Endothelial cell of umbilical vein (primary cell): ENCODE data around the gene S100A3. TPM values are rescaled to one million over a fixed set of nuclear protein-coding genes. Genes with fewer than 3 reads are reported as not detected.

Source experiments
- BruUV-seq: library from RNA; stranded (reverse); fragments of 400-500 nt; replicated peaks from 2 replicates; lab custom pipeline; 2021; lab: Mats Ljungman, UMichigan
- CTCF ChIA-PET: fragments of 300-600, 350-600 bp; sonication (Branson Sonifier 250); formaldehyde crosslinking; loops from one replicate; lab custom pipeline; 2021; ENCODE audit warnings: antibody characterized with exemption, inconsistent platforms; lab: Charles Lee
- POLR2A ChIA-PET: fragments of 300-600, 350-600 bp; sonication (Branson Sonifier 250); formaldehyde crosslinking; loops from one replicate; lab custom pipeline; 2021; ENCODE audit warnings: antibody characterized with exemption, inconsistent platforms; lab: Charles Lee
- DNase-seq: peaks from one replicate; pipeline ENCODE4 v3.0.0-alpha.2; 2011; ENCODE audit warnings: low read depth, low spot score
- FAIRE-seq: peaks from 2 replicates; lab custom pipeline; 2011; peaks lifted over from hg19 to GRCh38; lab: Jason Lieb, UNC
- H2AFZ ChIP-seq: 2 replicates; pipeline ENCODE4 v1.6.0; 2012; ENCODE audit warnings: low read depth, low read length, control low read depth, inconsistent platforms
- H3K27ac ChIP-seq: 2 replicates; pipeline ENCODE4 v1.5.1; 2011; ENCODE audit warnings: low read depth, mild to moderate bottlenecking, control low read depth, low read length, moderate library complexity; ENCODE audit not compliant: insufficient read depth
- H3K27me3 ChIP-seq, 2 experiments: 2 replicates each; pipeline versions ENCODE4 v1.6.0 to v1.6.1; 2011; ENCODE audit warnings: low read length in 2 of 2, mixed read lengths in 1 of 2; ENCODE audit not compliant: control insufficient read depth in 2 of 2, insufficient read depth in 2 of 2
- H3K36me3 ChIP-seq, 2 experiments: 2 replicates in 1 of 2; 3 replicates in 1 of 2; pipeline ENCODE4 v1.5.1; 2011; ENCODE audit warnings: low read length in 2 of 2, mild to moderate bottlenecking in 1 of 2, moderate library complexity in 1 of 2; ENCODE audit not compliant: control insufficient read depth in 2 of 2, insufficient read depth in 2 of 2; ENCODE audit errors: extremely low read depth in 1 of 2
- H3K4me1 ChIP-seq: 3 replicates; pipeline ENCODE4 v1.5.1; 2011; ENCODE audit warnings: mild to moderate bottlenecking, low read length; ENCODE audit not compliant: control insufficient read depth, insufficient read depth; ENCODE audit errors: extremely low read depth
- H3K4me2 ChIP-seq: 2 replicates; pipeline ENCODE4 v1.6.1; 2011; ENCODE audit warnings: low read length, control low read depth, mixed read lengths; ENCODE audit not compliant: insufficient read depth
- H3K4me3 ChIP-seq, 3 experiments: fragments of 200-600 bp in 1 of 3; sonication (generic), shearing (Covaris generic) in 1 of 3; replicated peaks in 1 of 3; 2 replicates each; pipeline ENCODE4 v1.5.1; 2011 to 2016; ENCODE audit warnings: control low read depth in 3 of 3, low read length in 3 of 3, mild to moderate bottlenecking in 2 of 3, inconsistent platforms in 1 of 3, low read depth in 1 of 3, moderate library complexity in 1 of 3; ENCODE audit not compliant: insufficient read depth in 1 of 3
- H3K79me2 ChIP-seq: 2 replicates; pipeline ENCODE4 v1.6.0; 2012; ENCODE audit warnings: low read length, inconsistent platforms; ENCODE audit not compliant: control insufficient read depth, insufficient read depth
- H3K9ac ChIP-seq: replicated peaks from 2 replicates; pipeline ENCODE3; 2011; ENCODE audit warnings: low read length, control low read depth; ENCODE audit not compliant: insufficient read depth; ENCODE audit errors: extremely low read depth
- H3K9me1 ChIP-seq: replicated peaks from 3 replicates; pipeline ENCODE4 v1.6.0; 2011; ENCODE audit warnings: mild to moderate bottlenecking, low read length; ENCODE audit not compliant: control insufficient read depth, insufficient read depth; ENCODE audit errors: extremely low read depth
- H3K9me3 ChIP-seq: replicated peaks from 2 replicates; pipeline ENCODE4 v1.5.1; 2012; ENCODE audit warnings: low read length, inconsistent platforms; ENCODE audit not compliant: control insufficient read depth, insufficient read depth
- H4K20me1 ChIP-seq: replicated peaks from 2 replicates; pipeline ENCODE3; 2011; ENCODE audit warnings: mild to moderate bottlenecking, low read length; ENCODE audit not compliant: control insufficient read depth, insufficient read depth; ENCODE audit errors: extremely low read depth
- CTCF ChIP-seq, 2 donors: IDR thresholded peaks; 1 replicate in 1 of 2; 2 replicates in 1 of 2; pipeline ENCODE4 v1.5.1; 2011; ENCODE audit warnings: low read length in 2 of 2, mild to moderate bottlenecking in 2 of 2, moderate library complexity in 2 of 2, control low read depth in 1 of 2, inconsistent platforms in 1 of 2, low read depth in 1 of 2; ENCODE audit not compliant: insufficient read depth in 1 of 2; ENCODE audit errors: extremely low read depth in 1 of 2
- EZH2 ChIP-seq: IDR thresholded peaks from 2 replicates; pipeline ENCODE4 v1.6.1; 2012; ENCODE audit warnings: borderline replicate concordance, low read depth, mild to moderate bottlenecking, moderate library complexity, low read length, inconsistent platforms; ENCODE audit not compliant: severe bottlenecking
- FOS ChIP-seq: IDR thresholded peaks from 2 replicates; pipeline ENCODE4 v1.6.1; 2011; ENCODE audit warnings: mild to moderate bottlenecking, low read length, moderate library complexity, borderline replicate concordance; ENCODE audit not compliant: insufficient read depth
- GATA2 ChIP-seq: IDR thresholded peaks from 2 replicates; pipeline ENCODE4 v1.7.0; 2011; ENCODE audit warnings: low read depth, mild to moderate bottlenecking, moderate library complexity, mixed read lengths, low read length; ENCODE audit not compliant: insufficient read length, insufficient read depth
- JUN ChIP-seq: IDR thresholded peaks from 2 replicates; pipeline ENCODE4 v1.6.1; 2011; ENCODE audit warnings: borderline replicate concordance, low read depth; ENCODE audit not compliant: insufficient read length, insufficient read depth
- MAX ChIP-seq: IDR thresholded peaks from 2 replicates; pipeline ENCODE4 v1.6.1; 2011; ENCODE audit not compliant: insufficient read depth, insufficient read length
- MYC ChIP-seq: IDR thresholded peaks from one replicate; pipeline ENCODE4 v1.6.1; 2011; ENCODE audit warnings: mild to moderate bottlenecking, low read depth, low read length
- POLR2A ChIP-seq: IDR thresholded peaks from 2 replicates; pipeline ENCODE4 v1.6.1; 2012; ENCODE audit warnings: low read depth, mild to moderate bottlenecking, control low read depth, low read length
- POLR2AphosphoS5 ChIP-seq: IDR thresholded peaks from 2 replicates; pipeline ENCODE4 v1.6.1; 2012; ENCODE audit warnings: low read depth, mild to moderate bottlenecking, control low read depth, low read length, moderate library complexity; ENCODE audit not compliant: insufficient read depth
- dilution Hi-C: fragments of 300-500 bp; cut with MboI; formaldehyde crosslinking; loops from one replicate; pipeline ENCODE4 v1.15.0; 2019; ENCODE audit warnings: low sequenced_read_pairs; ENCODE audit not compliant: extremely low pct_ligation_motif_present
- intact Hi-C: fragments of 100-400 bp; cut with micrococcal nuclease; formaldehyde crosslinking; loops from one replicate; pipeline ENCODE4 v1.10.0; 2022
- polyA plus RNA-seq, 4 experiments: library from polyadenylated mRNA; depleted of rRNA in 3 of 4; stranded (reverse) in 3 of 4; unstranded in 1 of 4; fragments of >200 nt; gene quantifications; 2 replicates each; pipeline versions ENCODE4 v1.2.1 to v1.2.3, GENCODE V29; 2011 to 2012; ENCODE audit warnings: missing spikeins in 1 of 4
- total RNA-seq: library from RNA; stranded (reverse); gene quantifications from 2 replicates; pipeline ENCODE4 v1.2.3, GENCODE V29; 2021

S100A3 gene
- total and polyA plus RNA-seq, 2 donors (not counting 3 experiments of a cell fraction or from before 2014, with no cell fraction given): 0.42 to 1.3 TPM

- Histone ChIP-seq H3K9me1 (no peaks in the 10 kb centered on the region), H3K4me3 (no peak overlapping the region), H3K9me3 (no peaks in the 10 kb centered on the region), H3K4me2 (no peak overlapping the region), H3K9ac (no peak overlapping the region), H3K27ac (peak overlapping the region; percentile 25), H4K20me1 (no peaks in the 10 kb centered on the region), H3K27me3 (no peaks in the 10 kb centered on the region), H2AFZ (peak overlapping the region; percentile 66), H3K36me3 (no peaks in the 10 kb centered on the region), H3K79me2 (no peaks in the 10 kb centered on the region), H3K4me1 (peaks cover 26% of the 10 kb centered on the region)
- ChIA-PET POLR2A (no interaction called here), CTCF (interaction anchor here (0.6 to 3.3 kb wide), 8 partner anchors 11 to 39 kb away, joined by 3 to 13 read pairs (median 4); no protein-coding TSS in a partner anchor)
- TF ChIP-seq POLR2AphosphoS5: no peak
- TF ChIP-seq EZH2: no peak
- TF ChIP-seq MAX: no peak
- TF ChIP-seq CTCF (IDR thresholded peaks at IDR 0.05; ENCODE audit: extremely low read depth in 1 of 2, insufficient read depth in 1 of 2, low read depth in 1 of 2, low read length in 2 of 2): no peak
- no peak for TF ChIP-seq MYC
- TF ChIP-seq GATA2: no peak
- no peak for TF ChIP-seq POLR2A
- no peak for TF ChIP-seq FOS
- TF ChIP-seq JUN: no peak
- DNase-seq: no peak
- intact Hi-C loops: loop anchor here (1.0 kb wide), 2 partner anchors 14 to 16 kb away; no protein-coding TSS in a partner anchor
- BruUV-seq: no TSS peak
- dilution Hi-C loops: no loop called here
- no peak for FAIRE-seq
These were observed 811 bp upstream of the S100A3 start for GRCh38 chr1:153549741-153550397.
